NT2/D1 (cell line): Measurements from ENCODE around the gene KCNC1.

ENCODE experiments used
- DNase-seq: peaks from one replicate; pipeline ENCODE4 v3.0.0-alpha.2; 2011; ENCODE audit warnings: low read depth, low spot score
- H3K27me3 ChIP-seq: 2 replicates; pipeline ENCODE4 v1.6.0; 2011; ENCODE audit warnings: mild to moderate bottlenecking; ENCODE audit not compliant: insufficient read length, insufficient read depth
- H3K36me3 ChIP-seq: 2 replicates; pipeline ENCODE4 v1.6.1; 2011; ENCODE audit warnings: mild to moderate bottlenecking, low read length, mixed read lengths; ENCODE audit not compliant: insufficient read depth, insufficient read length
- H3K4me1 ChIP-seq: 2 replicates; pipeline ENCODE4 v1.5.1; 2011; ENCODE audit not compliant: insufficient read depth, insufficient read length
- H3K4me3 ChIP-seq: 2 replicates; pipeline ENCODE4 v1.5.1; 2011; ENCODE audit warnings: low read depth; ENCODE audit not compliant: insufficient read length
- H3K9ac ChIP-seq: 2 replicates; pipeline ENCODE4 v1.6.0; 2011; ENCODE audit warnings: low read depth; ENCODE audit not compliant: insufficient read length
- H3K9me3 ChIP-seq: 2 replicates; pipeline ENCODE4 v1.5.1; 2011; ENCODE audit warnings: mild to moderate bottlenecking, low read length; ENCODE audit not compliant: insufficient read depth
- SUZ12 ChIP-seq: IDR thresholded peaks from 2 replicates; pipeline ENCODE4 v1.6.1; 2011; ENCODE audit not compliant: insufficient read length, insufficient read depth; ENCODE audit errors: extremely low read depth
- YY1 ChIP-seq: IDR thresholded peaks from 2 replicates; pipeline ENCODE4 v1.6.1; 2011; ENCODE audit not compliant: insufficient read length, insufficient read depth
- ZNF274 ChIP-seq: IDR thresholded peaks from 2 replicates; pipeline ENCODE4 v1.6.1; 2011; ENCODE audit warnings: mild to moderate bottlenecking, low read depth, low read length

KCNC1 gene

GRCh38 chr11:17753641-17754040 is 19.1 kb downstream of the KCNC1 start:
- no peaks in the 10 kb centered on the region for H3K4me1 ChIP-seq

GRCh38 chr11:17755891-17756290 is 21.3 kb downstream of the KCNC1 start:
- TF ChIP-seq YY1 (no peak), SUZ12 (no peak), ZNF274 (no peak)
- no peaks in the 10 kb centered on the region for H3K9me3 ChIP-seq
- H3K36me3 ChIP-seq: no peaks in the 10 kb centered on the region
- H3K9ac ChIP-seq: no peak overlapping the region
- H3K4me1 ChIP-seq: no peaks in the 10 kb centered on the region
- no peak for DNase-seq
- no peaks in the 10 kb centered on the region for H3K27me3 ChIP-seq
- no peak overlapping the region for H3K4me3 ChIP-seq

More at GRCh38 chr11:17753641-17754040, 19.1 kb downstream of the KCNC1 start:
- Histone ChIP-seq H3K36me3 (no peaks in the 10 kb centered on the region), H3K4me3 (no peak overlapping the region), H3K9me3 (no peaks in the 10 kb centered on the region), H3K27me3 (no peaks in the 10 kb centered on the region), H3K9ac (no peak overlapping the region)
- DNase-seq: no peak
- TF ChIP-seq YY1: no peak
- TF ChIP-seq SUZ12: no peak
- no peak for TF ChIP-seq ZNF274

GRCh38 chr11:17760102-17761029 is 25.8 kb downstream of the KCNC1 start:
- Histone ChIP-seq H3K9me3 (no peaks in the 10 kb centered on the region), H3K4me3 (no peak overlapping the region), H3K36me3 (no peaks in the 10 kb centered on the region), H3K9ac (no peak overlapping the region), H3K27me3 (no peaks in the 10 kb centered on the region), H3K4me1 (no peaks in the 10 kb centered on the region)
- DNase-seq: peak; percentile 64
- TF ChIP-seq SUZ12: no peak
- no peak for TF ChIP-seq YY1
- no peak for TF ChIP-seq ZNF274

- TF ChIP-seq SUZ12 (no peak), YY1 (no peak), ZNF274 (no peak)
- no peak for DNase-seq
- Histone ChIP-seq H3K9ac (no peak overlapping the region), H3K4me3 (no peak overlapping the region), H3K36me3 (no peaks in the 10 kb centered on the region), H3K9me3 (no peaks in the 10 kb centered on the region), H3K4me1 (no peaks in the 10 kb centered on the region), H3K27me3 (no peaks in the 10 kb centered on the region)
Observed at GRCh38 chr11:17762309-17762974, 27.9 kb downstream of the KCNC1 start.

GRCh38 chr11:17763244-17763643 is 28.7 kb downstream of the KCNC1 start:
- Histone ChIP-seq H3K36me3 (no peaks in the 10 kb centered on the region), H3K4me3 (no peak overlapping the region), H3K9me3 (no peaks in the 10 kb centered on the region), H3K27me3 (no peaks in the 10 kb centered on the region), H3K4me1 (no peaks in the 10 kb centered on the region), H3K9ac (no peak overlapping the region)
- TF ChIP-seq SUZ12 (no peak), ZNF274 (no peak), YY1 (no peak)
- no peak for DNase-seq

GRCh38 chr11:17763703-17764102 is 29.1 kb downstream of the KCNC1 start:
- DNase-seq: no peak
- Histone ChIP-seq H3K4me1 (no peaks in the 10 kb centered on the region), H3K9me3 (no peaks in the 10 kb centered on the region), H3K9ac (no peak overlapping the region), H3K27me3 (no peaks in the 10 kb centered on the region), H3K36me3 (no peaks in the 10 kb centered on the region), H3K4me3 (no peak overlapping the region)
- TF ChIP-seq ZNF274: no peak
- TF ChIP-seq YY1: no peak
- no peak for TF ChIP-seq SUZ12

- H3K9me3 ChIP-seq: no peaks in the 10 kb centered on the region
- no peak for DNase-seq
- H3K4me1 ChIP-seq: no peaks in the 10 kb centered on the region
- TF ChIP-seq ZNF274 (no peak), SUZ12 (no peak), YY1 (no peak)
- H3K4me3 ChIP-seq: no peak overlapping the region
- no peaks in the 10 kb centered on the region for H3K36me3 ChIP-seq
- no peaks in the 10 kb centered on the region for H3K27me3 ChIP-seq
- H3K9ac ChIP-seq: peak overlapping the region; percentile 36
Observed at GRCh38 chr11:17764446-17765218, 30.1 kb downstream of the KCNC1 start.
